ENCODE measurements around the gene SLC17A7.

Gene SLC17A7

GRCh38 chr19:49469828-49470614, 28.7 kb upstream of the SLC17A7 start:
- H3K27ac ChIP-seq (ENCODE audit: extremely low read depth, low read depth, low read length): 0 out of 2 replicates have a peak overlapping the region, but pooled peaks have one; percentile 1
- POLR2A ChIA-PET: interaction anchor here (1.2 to 1.3 kb wide), 3 partner anchors 17 to 26 kb away, joined by 3 to 11 read pairs (median 4); partner anchors contain the start of genes ALDH16A1 and RPS11

GRCh38 chr19:49468746-49469447, 27.6 kb upstream of the SLC17A7 start:
- 0 out of 2 replicates have a peak, but pooled peaks cover 5% of the 10 kb centered on the region for H3K4me1 ChIP-seq (ENCODE audit: control insufficient read depth, insufficient read depth, low read length)
- H3K27ac ChIP-seq (ENCODE audit: extremely low read depth, low read depth, low read length): peak overlapping the region; percentile 40; the same call in 1 of the 2 replicates
- no peak overlapping the region for H3K4me3 ChIP-seq (ENCODE audit: low read depth, low read length)
- POLR2A ChIA-PET: interaction anchor here (1.2 to 1.3 kb wide), 2 partner anchors 15 to 27 kb away, joined by 3 to 11 read pairs; partner anchors contain the start of genes ALDH16A1 and RPS11
- no peaks in the 10 kb centered on the region for H3K9me3 ChIP-seq (ENCODE audit: control insufficient read depth, insufficient read depth, low read depth, low read length)
- CTCF ChIA-PET: interaction anchor here (1.2 kb wide), 1 partner anchor 78 kb away, joined by 3 read pairs; no protein-coding TSS in a partner anchor
- peaks cover 6 to 13% of the 10 kb centered on the region in 2 experiments; a peak in 2 of 3 replicates for H3K36me3 ChIP-seq (ENCODE audit: control insufficient read depth in 2 of 2, insufficient read depth in 1 of 2, low read length in 2 of 2)
- TF ChIP-seq PRDM10 (tag by site-specific recombination; IDR thresholded peaks at IDR 0.05) (no peak), ZNF561 (tag by site-specific recombination; IDR thresholded peaks at IDR 0.05; ENCODE audit: borderline replicate concordance) (no peak), SP2 (tag by site-specific recombination; IDR thresholded peaks at IDR 0.05) (peak; percentile 60), SCRT2 (tag by site-specific recombination; IDR thresholded peaks at IDR 0.05) (no peak), ZNF768 (tag by site-specific recombination; IDR thresholded peaks at IDR 0.05) (no peak), ZNF362 (tag by site-specific recombination; IDR thresholded peaks at IDR 0.05) (0 out of 2 replicates have a peak, but pooled peaks have one; percentile 46), ZFP3 (tag by site-specific recombination; IDR thresholded peaks at IDR 0.05; ENCODE audit: low read depth) (no peak), ZNF239 (tag by site-specific recombination; IDR thresholded peaks at IDR 0.05) (no peak), ZNF473 (tag by site-specific recombination; IDR thresholded peaks at IDR 0.05) (no peak), ZNF654 (tag by site-specific recombination; IDR thresholded peaks at IDR 0.05; ENCODE audit: low read depth) (no peak), KLF17 (tag by site-specific recombination; IDR thresholded peaks at IDR 0.05) (no peak), GLIS2 (tag by site-specific recombination; IDR thresholded peaks at IDR 0.05) (peak; percentile 31; the same call in 1 of the 2 replicates), ZNF560 (tag by site-specific recombination; IDR thresholded peaks at IDR 0.05; ENCODE audit: borderline replicate concordance) (no peak), MYNN (tag by site-specific recombination; IDR thresholded peaks at IDR 0.05; ENCODE audit: borderline replicate concordance) (no peak)

More at GRCh38 chr19:49469828-49470614, 28.7 kb upstream of the SLC17A7 start:
- no peak for TF ChIP-seq ZNF777 (tag by site-specific recombination; IDR thresholded peaks at IDR 0.05; ENCODE audit: borderline replicate concordance)
- TF ChIP-seq ZBTB8A (tag by site-specific recombination; IDR thresholded peaks at IDR 0.05): no peak
- TF ChIP-seq ZNF654 (tag by site-specific recombination; IDR thresholded peaks at IDR 0.05; ENCODE audit: low read depth): 0 out of 2 replicates have a peak, but pooled peaks have one; percentile 6
- peak; percentile 86 for TF ChIP-seq ZNF623 (tag by site-specific recombination; IDR thresholded peaks at IDR 0.05)
- TF ChIP-seq CTCF (tag by site-specific recombination; IDR thresholded peaks at IDR 0.05): no peak; the same call in 1 of the 2 replicates
- no peak for TF ChIP-seq ZNF660 (tag by site-specific recombination; IDR thresholded peaks at IDR 0.05)
- Histone ChIP-seq H3K36me3 (ENCODE audit: control insufficient read depth in 2 of 2, insufficient read depth in 1 of 2, low read length in 2 of 2) (peaks cover 6 to 9% of the 10 kb centered on the region in 2 experiments; a peak in 2 of 3 replicates), H3K4me1 (ENCODE audit: control insufficient read depth, insufficient read depth, low read length) (0 out of 2 replicates have a peak, but pooled peaks cover 5% of the 10 kb centered on the region), H3K4me3 (ENCODE audit: low read depth, low read length) (no peak overlapping the region), H3K9me3 (ENCODE audit: control insufficient read depth, insufficient read depth, low read depth, low read length) (no peaks in the 10 kb centered on the region)
- CTCF ChIA-PET: interaction anchor here (0.6 to 1.5 kb wide), 7 partner anchors 10 to 94 kb away, joined by 3 to 6 read pairs (median 4); partner anchors contain the start of gene ALDH16A1

All from HEK293 (cell line).